ENCODE results near the gene CDK2AP2.
"Not testable (repeated sequence)": the region's sequence is repeated elsewhere in the genome, so short reads cannot be mapped to it uniquely, and the experiment has no call there.

The CDK2AP2 gene

GRCh38 chr11:67507864-67508485 lies at the start of gene CDK2AP2:
CDK2AP2 (minus strand) TSS chr11:67508162; CDS start chr11:67508082, 80 bp downstream.
- peak; percentile 99 for DNase-seq (ENCODE audit: low spot score)
- TF ChIP-seq CTCF (IDR thresholded peaks at IDR 0.05; ENCODE audit: extremely low read depth, insufficient read depth, missing control alignments): no peak
- in situ Hi-C loops (cut with MboI; ENCODE audit: low pct_unique_long_range_greater_than_20kb, low sequenced_read_pairs, unreplicated experiment): no loop called here

- no peak for DNase-seq (ENCODE audit: low spot score)
- in situ Hi-C loops (cut with MboI; ENCODE audit: low pct_unique_long_range_greater_than_20kb, low sequenced_read_pairs, unreplicated experiment): no loop called here
- no peak for TF ChIP-seq CTCF (IDR thresholded peaks at IDR 0.05; ENCODE audit: extremely low read depth, insufficient read depth, missing control alignments)
Observed at GRCh38 chr11:67556244-67556643, 48.3 kb upstream of the CDK2AP2 start.

GRCh38 chr11:67551697-67552096 lies 43.7 kb upstream of the CDK2AP2 start:
- in situ Hi-C loops (cut with MboI; ENCODE audit: low pct_unique_long_range_greater_than_20kb, low sequenced_read_pairs, unreplicated experiment); DNase-seq (ENCODE audit: low spot score): not testable (repeated sequence)

- DNase-seq (ENCODE audit: low spot score): no peak
- in situ Hi-C loops (cut with MboI; ENCODE audit: low pct_unique_long_range_greater_than_20kb, low sequenced_read_pairs, unreplicated experiment): no loop called here
- TF ChIP-seq CTCF (IDR thresholded peaks at IDR 0.05; ENCODE audit: extremely low read depth, insufficient read depth, missing control alignments): no peak
Observed at GRCh38 chr11:67551127-67551526, 43.2 kb upstream of the CDK2AP2 start.

GRCh38 chr11:67548555-67549110 lies 40.7 kb upstream of the CDK2AP2 start:
- TF ChIP-seq CTCF (IDR thresholded peaks at IDR 0.05; ENCODE audit: extremely low read depth, insufficient read depth, missing control alignments): no peak
- in situ Hi-C loops (cut with MboI; ENCODE audit: low pct_unique_long_range_greater_than_20kb, low sequenced_read_pairs, unreplicated experiment): no loop called here
- no peak for DNase-seq (ENCODE audit: low spot score)

- DNase-seq (ENCODE audit: low spot score); in situ Hi-C loops (cut with MboI; ENCODE audit: low pct_unique_long_range_greater_than_20kb, low sequenced_read_pairs, unreplicated experiment): not testable (repeated sequence)
Observed at GRCh38 chr11:67548112-67548511, 40.1 kb upstream of the CDK2AP2 start.

- no peak for DNase-seq (ENCODE audit: low spot score)
Observed at GRCh38 chr11:67545280-67545679, 37.3 kb upstream of the CDK2AP2 start.

More at GRCh38 chr11:67545280-67545679, 37.3 kb upstream of the CDK2AP2 start:
- TF ChIP-seq CTCF (IDR thresholded peaks at IDR 0.05; ENCODE audit: extremely low read depth, insufficient read depth, missing control alignments): no peak
- in situ Hi-C loops (cut with MboI; ENCODE audit: low pct_unique_long_range_greater_than_20kb, low sequenced_read_pairs, unreplicated experiment): no loop called here

All from GM13977 (cell line).